GM21737 (cell line): Measurements from ENCODE around the gene CNN1.

Source experiments
- ATAC-seq: cut with Tn5 transposase; IDR thresholded peaks from one replicate; pipeline ENCODE4 v1.9.1; 2021; ENCODE audit warnings: mild to moderate bottlenecking, moderate library complexity; ENCODE audit not compliant: unreplicated experiment

Gene CNN1

GRCh38 chr19:11530432-11530831 lies 8.2 kb upstream of the CNN1 start:
- ATAC-seq = no peak

DNA sequence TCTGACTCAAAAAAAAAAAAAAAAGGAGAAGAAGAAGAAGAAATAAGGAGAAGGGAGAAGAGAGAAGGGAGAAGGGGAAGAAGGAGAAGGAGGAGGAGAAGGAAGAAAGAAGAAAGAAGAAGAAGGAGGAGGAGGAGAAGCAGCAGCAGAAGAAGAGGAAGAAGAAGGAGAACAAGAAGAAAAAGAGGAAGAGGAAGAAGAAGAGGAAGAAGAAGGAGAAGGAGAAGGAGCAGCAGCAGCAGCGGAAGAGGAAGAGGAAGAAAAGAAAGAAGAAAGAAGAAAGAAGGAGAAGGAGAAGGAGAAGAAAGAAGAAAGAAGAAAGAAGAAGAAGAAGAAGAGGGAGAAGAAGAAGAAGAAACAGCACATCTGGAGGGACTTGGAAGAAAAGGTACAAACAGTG lies 4.1 kb upstream of the CNN1 start:
- no peak for ATAC-seq

GRCh38 chr19:11534948-11535347 lies 3.7 kb upstream of the CNN1 start:
- no peak for ATAC-seq

DNA sequence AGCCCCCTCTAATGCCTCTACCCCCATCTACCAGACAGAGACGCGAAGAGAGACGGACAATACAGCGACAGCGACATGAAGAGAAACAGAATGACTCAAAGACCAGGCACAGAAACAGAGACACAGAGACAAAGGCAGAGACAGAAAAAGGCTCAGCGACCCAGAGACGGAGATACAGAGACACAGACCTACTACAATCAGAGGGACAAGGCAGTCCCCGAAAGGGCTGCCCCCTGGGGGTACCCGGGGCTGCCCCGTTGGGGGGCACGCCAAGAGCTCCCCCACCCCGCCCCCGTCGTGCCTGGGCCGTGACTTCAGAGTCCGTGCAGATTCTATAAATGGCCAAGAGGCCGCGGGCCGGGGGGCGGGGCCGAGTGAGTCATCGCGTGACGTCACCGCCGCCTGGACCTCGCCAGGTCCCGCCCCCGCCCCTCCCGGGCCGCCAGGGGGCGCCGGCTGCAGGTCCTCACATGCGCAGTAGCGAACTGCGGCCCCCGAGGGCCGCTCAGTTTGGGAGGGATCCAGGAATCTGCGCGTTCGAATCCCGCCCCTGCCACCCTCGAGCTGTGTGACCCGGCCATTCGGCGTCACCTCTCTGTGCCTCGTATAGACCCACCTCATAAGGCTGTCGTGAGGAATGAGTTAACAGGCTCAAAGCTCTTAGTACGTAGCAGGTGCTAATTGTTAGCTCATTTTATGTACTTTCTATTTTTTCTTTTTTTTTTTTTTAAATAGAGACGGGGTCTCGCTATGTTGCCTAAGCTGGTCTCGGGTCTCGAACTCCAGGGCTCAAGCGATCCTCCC lies 2.7 kb upstream of the CNN1 start:
- ATAC-seq = peak; percentile 54

- ATAC-seq = no peak
Measured at GRCh38 chr19:11539495-11540365, 1.1 kb downstream of the CNN1 start.

DNA sequence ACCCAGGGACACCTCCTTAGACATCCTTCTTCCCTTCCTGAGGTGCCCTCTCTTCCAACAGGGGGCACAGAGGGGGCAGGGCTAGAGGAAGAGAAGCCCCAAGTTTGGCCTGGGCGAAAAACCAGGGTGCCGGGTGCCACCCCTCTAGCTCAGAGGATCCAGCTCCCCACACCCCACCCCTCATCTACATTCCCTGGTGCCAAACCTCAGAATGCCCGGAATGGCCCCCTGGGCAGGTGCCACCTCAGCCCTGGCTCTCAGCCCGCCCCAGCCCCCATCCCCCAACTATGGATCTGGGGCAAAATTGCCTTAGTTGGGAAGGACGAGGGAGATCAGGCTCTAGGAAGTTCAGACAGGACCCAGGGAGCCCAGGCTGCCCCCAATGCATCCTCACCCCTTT lies 2.0 kb downstream of the CNN1 start:
- ATAC-seq = no peak

DNA sequence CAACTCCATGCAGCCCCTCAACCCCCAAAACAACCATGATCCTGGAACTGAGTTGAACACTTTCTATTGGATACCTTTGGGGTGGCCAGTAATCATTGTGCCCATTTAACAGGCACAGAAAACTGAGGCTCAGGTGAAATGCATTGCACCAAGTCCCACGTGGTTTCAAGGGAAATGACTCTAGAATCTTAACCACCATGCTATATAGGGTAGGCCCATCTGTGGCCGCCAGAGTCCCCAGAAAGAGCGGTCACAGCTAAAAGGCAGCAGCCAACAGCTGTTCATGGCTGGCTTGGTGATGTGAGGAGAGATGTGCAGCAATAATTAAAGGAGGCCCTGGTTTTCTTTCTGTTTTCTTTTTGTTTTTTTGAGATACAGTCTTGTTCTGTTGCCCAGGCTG lies 2.6 kb downstream of the CNN1 start:
- ATAC-seq = no peak

GRCh38 chr19:11547929-11548700 lies 9.5 kb downstream of the CNN1 start:
- no peak for ATAC-seq

DNA sequence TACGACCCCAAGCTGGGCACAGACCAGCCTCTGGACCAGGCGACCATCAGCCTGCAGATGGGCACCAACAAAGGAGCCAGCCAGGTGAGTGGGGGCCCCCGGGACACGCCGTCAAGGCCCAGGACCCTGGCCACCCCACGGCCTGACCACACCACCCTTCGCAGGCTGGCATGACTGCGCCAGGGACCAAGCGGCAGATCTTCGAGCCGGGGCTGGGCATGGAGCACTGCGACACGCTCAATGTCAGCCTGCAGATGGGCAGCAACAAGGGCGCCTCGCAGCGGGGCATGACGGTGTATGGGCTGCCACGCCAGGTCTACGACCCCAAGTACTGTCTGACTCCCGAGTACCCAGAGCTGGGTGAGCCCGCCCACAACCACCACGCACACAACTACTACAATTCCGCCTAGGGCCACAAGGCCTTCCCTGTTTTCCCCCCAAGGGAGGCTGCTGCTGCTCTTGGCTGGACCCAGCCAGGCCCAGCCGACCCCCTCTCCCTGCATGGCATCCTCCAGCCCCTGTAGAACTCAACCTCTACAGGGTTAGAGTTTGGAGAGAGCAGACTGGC lies 10.8 kb downstream of the CNN1 start:
- ATAC-seq = no peak

DNA sequence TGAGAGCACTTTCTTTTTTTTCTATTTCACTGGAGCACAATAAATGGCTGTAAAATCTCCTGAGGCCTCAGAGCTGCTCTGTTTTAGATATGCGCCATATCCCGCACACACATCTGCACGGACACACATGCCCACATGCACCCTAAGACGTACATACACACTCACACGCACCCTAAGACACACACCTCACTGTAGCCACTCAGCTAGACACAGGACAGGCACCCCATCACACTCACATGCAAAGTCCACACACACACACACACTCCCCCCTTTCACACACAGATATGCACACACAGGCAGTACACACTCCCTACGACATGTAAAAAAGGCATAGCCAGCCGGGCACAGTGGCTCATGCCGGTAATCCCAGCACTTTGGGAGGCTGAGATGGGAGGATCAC lies 11.6 kb downstream of the CNN1 start:
- no peak for ATAC-seq

- ATAC-seq = no peak
Measured at GRCh38 chr19:11551603-11552235, 13.1 kb downstream of the CNN1 start.

- no peak for ATAC-seq
Measured at GRCh38 chr19:11552666-11553372, 14.2 kb downstream of the CNN1 start.

DNA sequence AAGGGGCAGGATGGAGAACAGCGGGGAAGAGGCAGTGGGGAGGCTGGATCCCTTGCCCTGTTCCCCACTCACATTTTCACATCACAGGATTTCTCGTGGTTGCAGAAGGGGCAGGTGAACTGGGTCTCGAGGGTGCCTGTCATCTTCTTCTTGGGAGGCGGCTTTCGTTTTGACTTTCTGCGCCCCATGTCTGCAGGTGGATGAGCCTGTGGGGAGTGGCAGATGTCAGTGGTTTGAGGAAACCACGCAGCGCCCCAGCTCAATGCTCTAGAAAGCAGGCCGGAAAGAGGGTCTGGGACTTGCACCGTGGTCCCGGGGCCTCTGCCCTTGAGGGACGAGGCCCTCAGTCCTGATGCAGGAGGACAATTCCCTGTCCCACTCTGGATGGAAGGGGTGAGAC lies 15.5 kb downstream of the CNN1 start:
- ATAC-seq = no peak

DNA sequence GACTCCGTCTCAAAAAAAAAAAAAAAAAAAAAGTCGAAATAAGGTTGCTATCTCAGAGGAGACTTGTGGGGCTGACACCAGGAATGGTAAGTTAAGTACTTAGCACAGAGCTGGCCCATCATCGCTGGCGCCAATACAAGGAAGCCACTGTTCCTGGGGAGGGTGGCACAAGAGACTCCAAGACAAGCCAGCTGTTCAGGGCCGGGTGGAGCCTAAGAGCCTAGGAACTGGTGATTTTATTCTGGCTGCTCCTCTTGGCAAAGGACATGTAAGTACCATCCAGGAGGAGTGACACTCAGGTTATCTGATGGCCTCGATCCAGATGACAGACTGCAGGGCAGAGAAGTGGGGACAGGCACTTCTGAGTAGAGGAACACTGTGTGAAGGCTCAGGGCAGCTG lies 16.6 kb downstream of the CNN1 start:
- no peak for ATAC-seq

DNA sequence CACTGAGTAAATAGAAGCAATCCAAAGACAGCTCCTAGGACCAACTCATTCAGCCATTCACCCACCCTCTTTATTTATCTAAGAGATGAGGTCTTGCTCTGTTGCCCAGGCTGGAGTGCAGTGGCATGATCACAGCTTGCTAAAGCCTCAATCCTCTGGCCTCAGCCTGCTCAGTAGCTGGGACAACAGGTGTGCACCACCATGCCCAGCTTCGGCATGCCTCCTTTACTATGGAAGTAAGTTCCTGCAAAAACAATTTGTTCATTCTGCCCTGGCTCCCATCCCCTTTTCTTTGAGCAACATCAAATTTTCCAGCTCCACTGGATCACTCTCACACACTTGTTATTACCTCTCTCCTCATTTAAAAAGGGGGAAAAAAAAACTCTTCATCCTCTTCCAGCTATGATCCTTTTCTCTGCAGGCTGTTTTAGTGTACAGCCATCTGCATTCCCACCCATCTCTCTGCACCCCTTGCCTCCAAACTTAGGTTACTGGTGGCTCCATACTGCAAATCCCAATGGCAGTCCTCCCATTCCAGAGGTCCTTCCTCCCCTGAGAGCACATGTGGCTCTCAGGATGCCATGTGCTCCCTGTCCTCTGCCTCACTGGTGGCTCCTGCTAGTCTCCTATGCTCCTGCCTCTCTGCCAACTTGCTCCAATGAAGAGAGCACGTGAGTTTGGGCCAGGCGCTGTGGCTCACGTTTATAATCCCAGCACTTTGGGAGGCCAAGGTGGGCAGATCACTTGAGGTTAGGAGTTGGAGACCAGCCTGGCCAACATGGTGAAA lies 18.2 kb downstream of the CNN1 start:
- no peak for ATAC-seq

GRCh38 chr19:11558881-11559828 lies 20.5 kb downstream of the CNN1 start, which contains the start of gene ELOF1:
Gene ELOF1 (minus strand): TSS chr19:11559230. CDS start chr19:11554347, 4,883 bp downstream.
- ATAC-seq = peak; percentile 67

DNA sequence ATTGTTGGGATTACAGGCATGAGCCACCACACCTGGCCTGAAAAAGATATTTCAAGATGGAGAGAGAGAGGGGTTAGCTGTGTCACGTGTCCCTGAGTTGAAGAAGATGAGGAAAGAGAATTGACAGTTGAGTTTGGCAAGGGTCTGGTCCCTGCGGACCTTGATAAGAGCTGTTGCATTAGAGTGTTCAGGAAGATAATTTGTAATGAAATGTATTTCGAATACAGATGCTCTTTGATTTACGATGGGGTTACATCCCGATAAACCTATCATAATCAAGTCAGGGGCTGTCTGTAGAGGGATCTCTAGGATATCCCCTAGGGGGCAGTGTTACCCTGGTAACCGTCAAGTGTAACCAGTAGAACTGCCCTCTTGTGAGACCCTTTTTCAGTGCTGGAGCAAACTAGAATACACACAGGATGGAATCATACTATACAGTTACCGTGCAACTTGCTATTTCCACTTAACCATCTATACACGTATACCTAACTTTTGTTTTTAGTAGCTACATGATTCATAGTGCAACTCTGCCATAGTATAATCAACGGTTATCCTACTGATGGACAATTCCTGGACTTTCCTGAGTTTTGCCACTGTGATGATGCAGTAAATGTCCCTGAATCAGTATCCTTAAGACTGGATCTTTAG lies 21.9 kb downstream of the CNN1 start:
- ATAC-seq = peak; percentile 49
